HEK293 (cell line): ENCODE data around the gene POSTN.

Experiments used
- CTCF ChIA-PET: fragments of 350-600 bp; formaldehyde crosslinking; extraction: SDS; loops from one replicate; lab custom pipeline; 2021; ENCODE audit warnings: antibody characterized with exemption; lab: Yijun Ruan, JAX
- POLR2A ChIA-PET: fragments of 300-600 bp; formaldehyde crosslinking; extraction: SDS; loops from one replicate; lab custom pipeline; 2020; ENCODE audit warnings: antibody characterized with exemption, inconsistent platforms; lab: Yijun Ruan, JAX
- H3K27ac ChIP-seq: fragments of 200-500 bp; sonication (Bioruptor generic); 2 replicates; pipeline ENCODE4 v1.5.1; 2014; ENCODE audit warnings: low read depth, low read length, control low read depth, inconsistent platforms; ENCODE audit errors: extremely low read depth
- H3K36me3 ChIP-seq, 2 experiments: fragments of 200-500 bp in 1 of 2; sonication (Bioruptor generic) in 1 of 2; 1 replicate in 1 of 2; 2 replicates in 1 of 2; pipeline ENCODE4 v1.5.1; 2014 to 2017; ENCODE audit warnings: inconsistent platforms in 2 of 2, low read length in 2 of 2; ENCODE audit not compliant: control insufficient read depth in 2 of 2, insufficient read depth in 1 of 2
- H3K4me1 ChIP-seq: fragments of 200-500 bp; sonication (Bioruptor generic); 2 replicates; pipeline ENCODE4 v1.5.1; 2014; ENCODE audit warnings: mild to moderate bottlenecking, low read length, inconsistent platforms; ENCODE audit not compliant: control insufficient read depth, insufficient read depth
- H3K4me3 ChIP-seq: 2 replicates; pipeline ENCODE4 v1.5.1; 2011; ENCODE audit warnings: low read depth, mild to moderate bottlenecking, control low read depth, low read length, moderate library complexity
- H3K9me3 ChIP-seq: fragments of 200-500 bp; sonication (Bioruptor generic); 2 replicates; pipeline ENCODE4 v1.5.1; 2014; ENCODE audit warnings: low read depth, low read length, inconsistent platforms; ENCODE audit not compliant: control insufficient read depth, insufficient read depth
- FEZF1 ChIP-seq: fragments of 450-650 bp; formaldehyde crosslinking; IDR thresholded peaks from 2 replicates; pipeline ENCODE4 v1.5.1; 2016; ENCODE audit warnings: missing biosample characterization, missing genetic modification characterization
- HOXA7 ChIP-seq: sonication (generic); formaldehyde crosslinking; IDR thresholded peaks from 2 replicates; pipeline ENCODE4 v1.8.1; 2022; ENCODE audit warnings: missing genetic modification reagents, borderline replicate concordance
- KLF8 ChIP-seq: fragments of 450-650 bp; formaldehyde crosslinking; IDR thresholded peaks from 2 replicates; pipeline ENCODE4 v1.5.1; 2016; ENCODE audit warnings: missing biosample characterization, missing genetic modification characterization
- MEIS1 ChIP-seq: sonication (generic); formaldehyde crosslinking; IDR thresholded peaks from 2 replicates; pipeline ENCODE4 v1.8.1; 2022; ENCODE audit warnings: missing genetic modification reagents, mild to moderate bottlenecking, borderline replicate concordance
- SP7 ChIP-seq: fragments of 450-650 bp; formaldehyde crosslinking; IDR thresholded peaks from 2 replicates; pipeline ENCODE4 v1.5.1; 2016; ENCODE audit warnings: missing biosample characterization, missing genetic modification characterization
- ZFP69B ChIP-seq: fragments of 450-650 bp; formaldehyde crosslinking; IDR thresholded peaks from 2 replicates; pipeline ENCODE4 v1.5.1; 2016; ENCODE audit warnings: missing biosample characterization, missing genetic modification characterization
- ZNF112 ChIP-seq: fragments of 450-650 bp; formaldehyde crosslinking; IDR thresholded peaks from 2 replicates; pipeline ENCODE4 v1.5.0; 2017; ENCODE audit warnings: missing biosample characterization, missing genetic modification characterization
- ZNF184 ChIP-seq: fragments of 450-650 bp; IDR thresholded peaks from 2 replicates; pipeline ENCODE4 v1.5.1; 2018; ENCODE audit warnings: missing biosample characterization, mild to moderate bottlenecking, missing genetic modification characterization
- ZNF211 ChIP-seq: fragments of 450-650 bp; formaldehyde crosslinking; IDR thresholded peaks from 2 replicates; pipeline ENCODE4 v1.5.1; 2016; ENCODE audit warnings: low read depth, missing biosample characterization, missing genetic modification characterization
- ZNF266 ChIP-seq: fragments of 450-650 bp; formaldehyde crosslinking; IDR thresholded peaks from 2 replicates; pipeline ENCODE4 v1.5.1; 2016; ENCODE audit warnings: missing biosample characterization, missing genetic modification characterization, low read depth
- ZNF280C ChIP-seq: fragments of 450-650 bp; formaldehyde crosslinking; IDR thresholded peaks from 2 replicates; pipeline ENCODE4 v1.5.1; 2016; ENCODE audit warnings: missing biosample characterization, missing genetic modification characterization
- ZNF302 ChIP-seq: fragments of 450-650 bp; formaldehyde crosslinking; IDR thresholded peaks from 2 replicates; pipeline ENCODE4 v1.5.1; 2016; ENCODE audit warnings: missing biosample characterization, missing genetic modification characterization, low read depth
- ZNF350 ChIP-seq: fragments of 450-650 bp; formaldehyde crosslinking; IDR thresholded peaks from 2 replicates; pipeline ENCODE4 v1.5.0; 2017; ENCODE audit warnings: missing biosample characterization, mild to moderate bottlenecking, missing genetic modification characterization
- ZNF48 ChIP-seq: fragments of 450-650 bp; formaldehyde crosslinking; IDR thresholded peaks from 2 replicates; pipeline ENCODE4 v1.5.1; 2016; ENCODE audit warnings: missing biosample characterization, missing genetic modification characterization
- ZNF510 ChIP-seq: fragments of 450-650 bp; formaldehyde crosslinking; IDR thresholded peaks from 2 replicates; pipeline ENCODE4 v1.5.1; 2018; ENCODE audit warnings: mild to moderate bottlenecking, missing genetic modification characterization, missing biosample characterization; ENCODE audit not compliant: insufficient replicate concordance
- ZNF549 ChIP-seq: fragments of 450-650 bp; IDR thresholded peaks from 2 replicates; pipeline ENCODE4 v1.5.1; 2018; ENCODE audit warnings: missing biosample characterization, missing genetic modification characterization, mild to moderate bottlenecking, inconsistent platforms, moderate library complexity
- ZNF580 ChIP-seq: fragments of 450-650 bp; formaldehyde crosslinking; IDR thresholded peaks from 2 replicates; pipeline ENCODE4 v1.5.1; 2016; ENCODE audit warnings: missing biosample characterization, missing genetic modification characterization
- ZNF621 ChIP-seq: fragments of 450-650 bp; formaldehyde crosslinking; IDR thresholded peaks from 2 replicates; pipeline ENCODE4 v1.5.1; 2017; ENCODE audit warnings: missing biosample characterization, missing genetic modification characterization
- ZNF645 ChIP-seq: fragments of 450-650 bp; formaldehyde crosslinking; IDR thresholded peaks from 2 replicates; pipeline ENCODE4; 2016; ENCODE audit warnings: missing biosample characterization, missing genetic modification characterization
- ZNF654 ChIP-seq: fragments of 450-650 bp; formaldehyde crosslinking; IDR thresholded peaks from 2 replicates; pipeline ENCODE4 v1.5.1; 2016; ENCODE audit warnings: low read depth, missing biosample characterization, missing genetic modification characterization
- ZNF76 ChIP-seq: fragments of 450-650 bp; formaldehyde crosslinking; IDR thresholded peaks from 2 replicates; pipeline ENCODE4; 2016; ENCODE audit warnings: low read depth, missing biosample characterization, missing genetic modification characterization, borderline replicate concordance

POSTN gene

GRCh38 chr13:37640499-37640898 is 41.9 kb upstream of the POSTN start:
- no peaks in the 10 kb centered on the region for H3K36me3 ChIP-seq
- ChIA-PET CTCF (interaction anchor here (0.5 to 2.1 kb wide), 11 partner anchors 8 to 1179 kb away, joined by 3 to 9 read pairs (median 3); no protein-coding TSS in a partner anchor), POLR2A (no interaction called here)
- H3K4me1 ChIP-seq: no peaks in the 10 kb centered on the region
- no peaks in the 10 kb centered on the region for H3K9me3 ChIP-seq
- no peak overlapping the region for H3K27ac ChIP-seq
- H3K4me3 ChIP-seq: no peak overlapping the region
- TF ChIP-seq ZNF580 (tag by site-specific recombination) (no peak), KLF8 (no peak), ZNF302 (tag by site-specific recombination) (no peak), ZNF112 (tag by site-specific recombination) (no peak), ZNF654 (tag by site-specific recombination) (peak; percentile 61)

- Histone ChIP-seq H3K4me3 (no peak overlapping the region), H3K36me3 (no peaks in the 10 kb centered on the region), H3K4me1 (no peaks in the 10 kb centered on the region), H3K9me3 (no peaks in the 10 kb centered on the region), H3K27ac (no peak overlapping the region)
- ChIA-PET CTCF (interaction anchor here (1.1 kb wide), 1 partner anchor 8 kb away, joined by 4 read pairs; no protein-coding TSS in a partner anchor), POLR2A (no interaction called here)
- TF ChIP-seq FEZF1 (tag by site-specific recombination) (no peak), ZNF549 (tag by site-specific recombination) (no peak), ZFP69B (no peak), ZNF645 (tag by site-specific recombination) (no peak), ZNF621 (tag by site-specific recombination) (no peak), SP7 (tag by site-specific recombination) (no peak)
These were observed 38.1 kb upstream of the POSTN start for GRCh38 chr13:37636701-37637100.

GRCh38 chr13:37632294-37632693 is 33.7 kb upstream of the POSTN start:
- CTCF ChIA-PET: interaction anchor here (1.3 kb wide), 1 partner anchor 9 kb away, joined by 6 read pairs; no protein-coding TSS in a partner anchor
- no peak overlapping the region for H3K27ac ChIP-seq
- TF ChIP-seq ZNF280C: no peak
- no peak for TF ChIP-seq ZNF211 (tag by site-specific recombination)
- TF ChIP-seq HOXA7 (CRISPR knock-in tag): no peak
- TF ChIP-seq SP7 (tag by site-specific recombination): no peak
- no peak for TF ChIP-seq ZNF48 (tag by site-specific recombination)
- no peak for TF ChIP-seq ZNF510 (tag by site-specific recombination)
- no peak for TF ChIP-seq ZNF184 (tag by site-specific recombination)
- TF ChIP-seq MEIS1 (CRISPR knock-in tag): no peak
- no peak for TF ChIP-seq ZNF266 (tag by site-specific recombination)
- no peak for TF ChIP-seq ZNF350
- TF ChIP-seq ZNF76 (tag by site-specific recombination): no peak
- TF ChIP-seq, all 188 proteins: peak for 0
- no peak overlapping the region for H3K4me3 ChIP-seq
- H3K4me1 ChIP-seq: no peaks in the 10 kb centered on the region
- no peaks in the 10 kb centered on the region for H3K36me3 ChIP-seq
- POLR2A ChIA-PET: interaction anchor here (0.6 kb wide), 1 partner anchor 1323 kb away, joined by 3 read pairs; no protein-coding TSS in a partner anchor
- H3K9me3 ChIP-seq: no peaks in the 10 kb centered on the region
